GM18508 (cell line): ENCODE measurements around the gene PLCG2.
"Not testable (repeated sequence)": the region's sequence is repeated elsewhere in the genome, so short reads cannot be mapped to it uniquely, and the experiment has no call there.

Source experiments
- ATAC-seq: cut with Tn5 transposase; IDR thresholded peaks from one replicate; pipeline ENCODE4 v1.9.1; 2021; ENCODE audit warnings: moderate number of reproducible peaks; ENCODE audit not compliant: insufficient read depth, unreplicated experiment

The PLCG2 gene

GRCh38 chr16:81752876-81753227, 26.2 kb upstream of the PLCG2 start:
- ATAC-seq = no peak

- no peak for ATAC-seq
Observed at GRCh38 chr16:81754858-81755257, 24.2 kb upstream of the PLCG2 start.

GRCh38 chr16:81755915-81756614, 23.0 kb upstream of the PLCG2 start:
- no peak for ATAC-seq

- ATAC-seq = no peak
Observed at GRCh38 chr16:81756615-81757356, 22.3 kb upstream of the PLCG2 start.

GRCh38 chr16:81758376-81758775, 20.7 kb upstream of the PLCG2 start:
- no peak for ATAC-seq

GRCh38 chr16:81762322-81762721, 16.8 kb upstream of the PLCG2 start:
- ATAC-seq = not testable (repeated sequence)

- ATAC-seq = no peak
Observed at GRCh38 chr16:81765111-81765919, 13.8 kb upstream of the PLCG2 start.

GRCh38 chr16:81765969-81766368, 13.1 kb upstream of the PLCG2 start:
- ATAC-seq = no peak

GRCh38 chr16:81767987-81768592, 11.0 kb upstream of the PLCG2 start:
- ATAC-seq = no peak

GRCh38 chr16:81770008-81770407, 9.1 kb upstream of the PLCG2 start:
- ATAC-seq = no peak

- no peak for ATAC-seq
Observed at GRCh38 chr16:81774348-81774747, 4.7 kb upstream of the PLCG2 start.

- no peak for ATAC-seq
Observed at GRCh38 chr16:81775570-81775969, 3.5 kb upstream of the PLCG2 start.

GRCh38 chr16:81778231-81778630, 860 bp upstream of the PLCG2 start:
- no peak for ATAC-seq

GRCh38 chr16:81779536-81780320, 637 bp downstream of the PLCG2 start:
- no peak for ATAC-seq

- no peak for ATAC-seq
Observed at GRCh38 chr16:81780350-81780749, 1.3 kb downstream of the PLCG2 start.

GRCh38 chr16:81782236-81782635, 3.1 kb downstream of the PLCG2 start:
- no peak for ATAC-seq

GRCh38 chr16:81784072-81784795, 5.1 kb downstream of the PLCG2 start:
- ATAC-seq = no peak

GRCh38 chr16:81785138-81785924, 6.2 kb downstream of the PLCG2 start:
- no peak for ATAC-seq

GRCh38 chr16:81786321-81786720, 7.2 kb downstream of the PLCG2 start:
- no peak for ATAC-seq
